ENCODE data around the gene SLC2A10.

SLC2A10 gene

GRCh38 chr20:46689082-46689753 lies 20.2 kb upstream of the SLC2A10 start, which contains the start of gene TP53RK:
Gene TP53RK (minus strand): TSS chr20:46689444. CDS start chr20:46689414, 30 bp downstream.
- Mint-ChIP-seq H3K4me3 (peak within 1 kb of the TSS; percentile 90 to 93), H3K4me1 (ENCODE audit: low read depth in 2 of 2) (peaks cover 31 to 42% of the 10 kb centered on the region in 2 donors), H3K27ac (peak within 1 kb of the TSS; percentile 87 to 95), H3K36me3 (ENCODE audit: insufficient read depth) (peaks cover 23% of the 10 kb centered on the region), H3K27me3 (no peaks in the 10 kb centered on the region), H3K9me3 (no peaks in the 10 kb centered on the region)
- DNase-seq = peak; percentile 92 to 97 (median 95)
- peak; percentile 91 for ATAC-seq (replicated peaks)

- peak overlapping the region; percentile 87 to 95 for H3K27ac Mint-ChIP-seq
- no peak for ATAC-seq (replicated peaks)
- no peak for DNase-seq
Observed at GRCh38 chr20:46689754-46690085, 19.7 kb upstream of the SLC2A10 start.

GRCh38 chr20:46690219-46691106 lies 19.0 kb upstream of the SLC2A10 start:
- no peak for DNase-seq
- Mint-ChIP-seq H3K9me3 (no peaks in the 10 kb centered on the region), H3K4me3 (no peak overlapping the region), H3K4me1 (ENCODE audit: low read depth in 2 of 2) (peaks cover 30 to 37% of the 10 kb centered on the region in 2 donors), H3K27me3 (no peaks in the 10 kb centered on the region), H3K36me3 (ENCODE audit: insufficient read depth) (peaks cover 15% of the 10 kb centered on the region), H3K27ac (peak overlapping the region; percentile 87 to 95)
- no peak for ATAC-seq (replicated peaks)

More at GRCh38 chr20:46689754-46690085, 19.7 kb upstream of the SLC2A10 start:
- no peaks in the 10 kb centered on the region for H3K9me3 Mint-ChIP-seq
- H3K36me3 Mint-ChIP-seq (ENCODE audit: insufficient read depth) = peaks cover 21% of the 10 kb centered on the region
- H3K27me3 Mint-ChIP-seq = no peaks in the 10 kb centered on the region
- peak overlapping the region; percentile 90 to 93 for H3K4me3 Mint-ChIP-seq
- H3K4me1 Mint-ChIP-seq (ENCODE audit: low read depth in 2 of 2) = peaks cover 34 to 42% of the 10 kb centered on the region in 2 donors

GRCh38 chr20:46691196-46691595 lies 18.3 kb upstream of the SLC2A10 start:
- Mint-ChIP-seq H3K9me3 (no peaks in the 10 kb centered on the region), H3K36me3 (ENCODE audit: insufficient read depth) (peaks cover 11% of the 10 kb centered on the region), H3K27ac (peak overlapping the region in 1 of 2 donors; percentile 74), H3K4me1 (ENCODE audit: low read depth in 2 of 2) (peaks cover 27 to 30% of the 10 kb centered on the region in 2 donors), H3K27me3 (peaks cover 0 to 4% of the 10 kb centered on the region in 2 donors), H3K4me3 (peak overlapping the region in 1 of 2 donors; percentile 15)
- no peak for DNase-seq
- no peak for ATAC-seq (replicated peaks)

GRCh38 chr20:46694484-46694883 lies 15.0 kb upstream of the SLC2A10 start:
- Mint-ChIP-seq H3K27ac (no peak overlapping the region), H3K9me3 (no peaks in the 10 kb centered on the region), H3K36me3 (ENCODE audit: insufficient read depth) (peaks cover 2% of the 10 kb centered on the region), H3K4me3 (no peak overlapping the region), H3K27me3 (peaks cover 17 to 37% of the 10 kb centered on the region in 2 donors), H3K4me1 (ENCODE audit: low read depth in 2 of 2) (peaks cover 4% of the 10 kb centered on the region in 2 donors)
- no peak for DNase-seq
- ATAC-seq (replicated peaks) = no peak

GRCh38 chr20:46695892-46696291 lies 13.6 kb upstream of the SLC2A10 start:
- ATAC-seq (replicated peaks) (no peak), DNase-seq (no peak)
- Mint-ChIP-seq H3K36me3 (ENCODE audit: insufficient read depth) (no peaks in the 10 kb centered on the region), H3K27ac (no peak overlapping the region), H3K27me3 (peaks cover 31 to 51% of the 10 kb centered on the region in 2 donors), H3K4me1 (ENCODE audit: low read depth in 2 of 2) (peaks cover 0 to 3% of the 10 kb centered on the region in 2 donors), H3K4me3 (no peak overlapping the region), H3K9me3 (no peaks in the 10 kb centered on the region)

- peaks cover 36 to 58% of the 10 kb centered on the region in 2 donors for H3K27me3 Mint-ChIP-seq
- H3K4me3 Mint-ChIP-seq = no peak overlapping the region
- H3K36me3 Mint-ChIP-seq (ENCODE audit: insufficient read depth) = no peaks in the 10 kb centered on the region
- no peaks in the 10 kb centered on the region for H3K9me3 Mint-ChIP-seq
- peaks cover 0 to 3% of the 10 kb centered on the region in 2 donors for H3K4me1 Mint-ChIP-seq (ENCODE audit: low read depth in 2 of 2)
- no peak for ATAC-seq (replicated peaks)
- DNase-seq = no peak
- no peak overlapping the region for H3K27ac Mint-ChIP-seq
Observed at GRCh38 chr20:46696791-46697279, 12.6 kb upstream of the SLC2A10 start.

- H3K27me3 Mint-ChIP-seq = peaks cover 42 to 69% of the 10 kb centered on the region in 2 donors
- no peak overlapping the region for H3K4me3 Mint-ChIP-seq
- H3K4me1 Mint-ChIP-seq (ENCODE audit: low read depth in 2 of 2) = peaks cover 0 to 3% of the 10 kb centered on the region in 2 donors
- DNase-seq = no peak
- H3K27ac Mint-ChIP-seq = no peak overlapping the region
- no peaks in the 10 kb centered on the region for H3K9me3 Mint-ChIP-seq
- no peak for ATAC-seq (replicated peaks)
- H3K36me3 Mint-ChIP-seq (ENCODE audit: insufficient read depth) = no peaks in the 10 kb centered on the region
Observed at GRCh38 chr20:46698788-46699187, 10.7 kb upstream of the SLC2A10 start.

GRCh38 chr20:46699651-46700359 lies 9.6 kb upstream of the SLC2A10 start:
- no peaks in the 10 kb centered on the region for H3K9me3 Mint-ChIP-seq
- H3K27me3 Mint-ChIP-seq = peaks cover 52 to 79% of the 10 kb centered on the region in 2 donors
- DNase-seq = no peak
- H3K36me3 Mint-ChIP-seq (ENCODE audit: insufficient read depth) = no peaks in the 10 kb centered on the region
- no peaks in the 10 kb centered on the region for H3K4me1 Mint-ChIP-seq (ENCODE audit: low read depth in 2 of 2)
- no peak for ATAC-seq (replicated peaks)
- no peak overlapping the region for H3K27ac Mint-ChIP-seq
- H3K4me3 Mint-ChIP-seq = no peak overlapping the region

DNA sequence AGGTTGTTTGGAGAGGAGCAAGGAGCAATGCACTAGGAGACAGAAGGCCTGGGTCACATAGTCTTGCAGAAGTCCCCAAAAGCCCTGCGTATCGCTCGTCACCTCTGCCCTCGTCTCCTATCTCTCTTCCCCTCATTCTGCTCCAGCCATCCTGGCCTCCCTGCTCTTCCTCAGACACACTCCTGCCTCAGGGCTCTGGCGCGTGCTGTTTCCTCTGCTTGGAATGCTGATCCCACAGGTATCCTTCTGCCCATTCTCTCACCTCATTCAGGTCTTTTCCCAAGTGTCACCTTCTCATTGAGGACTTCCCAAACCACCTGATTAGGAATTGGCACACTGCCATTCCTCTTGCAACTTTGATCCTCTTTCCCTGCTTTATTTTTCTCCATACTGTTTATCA lies 9.0 kb upstream of the SLC2A10 start:
- Mint-ChIP-seq H3K36me3 (ENCODE audit: insufficient read depth) (no peaks in the 10 kb centered on the region), H3K27ac (no peak overlapping the region), H3K9me3 (no peaks in the 10 kb centered on the region), H3K4me1 (ENCODE audit: low read depth in 2 of 2) (no peaks in the 10 kb centered on the region), H3K4me3 (no peak overlapping the region), H3K27me3 (peaks cover 59 to 86% of the 10 kb centered on the region in 2 donors)
- no peak for ATAC-seq (replicated peaks)
- no peak for DNase-seq

DNA sequence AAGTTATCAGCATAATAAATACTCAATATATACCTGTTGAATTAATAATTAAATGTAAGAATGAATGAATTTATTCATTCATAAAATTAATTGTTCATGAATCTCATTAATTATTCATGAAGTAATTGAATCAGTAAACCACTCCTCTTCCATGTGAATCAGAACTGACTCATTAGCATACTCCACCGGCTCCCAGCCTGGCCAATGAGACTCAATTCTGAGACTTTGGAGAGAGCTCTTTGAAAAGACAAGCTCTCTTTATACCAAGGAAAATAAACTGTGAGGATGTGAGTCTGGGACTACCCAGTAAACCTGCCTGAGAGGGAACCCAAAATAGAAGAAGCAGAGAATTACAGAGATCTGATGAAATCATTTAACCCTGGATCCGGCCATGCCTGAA lies 8.4 kb upstream of the SLC2A10 start:
- Mint-ChIP-seq H3K36me3 (ENCODE audit: insufficient read depth) (no peaks in the 10 kb centered on the region), H3K27ac (no peak overlapping the region), H3K4me1 (ENCODE audit: low read depth in 2 of 2) (no peaks in the 10 kb centered on the region), H3K4me3 (no peak overlapping the region), H3K27me3 (peaks cover 61 to 86% of the 10 kb centered on the region in 2 donors), H3K9me3 (no peaks in the 10 kb centered on the region)
- ATAC-seq (replicated peaks) (no peak), DNase-seq (no peak)

DNA sequence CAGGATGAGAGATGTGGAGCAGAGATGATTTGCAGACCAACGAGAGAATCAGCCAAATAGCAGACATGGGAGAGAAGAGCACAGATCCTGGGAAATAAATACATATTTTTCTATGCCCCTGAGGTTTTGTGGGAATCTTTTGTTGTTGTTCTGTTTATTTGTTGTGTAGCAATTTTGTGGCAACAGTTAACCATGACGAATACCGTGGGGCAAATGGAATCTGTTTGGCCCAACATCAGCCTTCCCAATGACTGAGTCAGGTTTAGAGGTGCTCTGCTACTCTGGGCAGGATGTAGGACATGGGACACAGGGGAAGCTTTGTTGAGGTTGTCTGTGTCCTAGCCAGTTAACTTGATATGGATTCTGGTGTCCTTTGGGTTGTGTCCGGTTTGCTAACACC lies 7.9 kb upstream of the SLC2A10 start:
- H3K9me3 Mint-ChIP-seq = no peaks in the 10 kb centered on the region
- DNase-seq (no peak), ATAC-seq (replicated peaks) (no peak)
- peaks cover 61 to 82% of the 10 kb centered on the region in 2 donors for H3K27me3 Mint-ChIP-seq
- no peaks in the 10 kb centered on the region for H3K36me3 Mint-ChIP-seq (ENCODE audit: insufficient read depth)
- H3K27ac Mint-ChIP-seq = no peak overlapping the region
- H3K4me1 Mint-ChIP-seq (ENCODE audit: low read depth in 2 of 2) = no peaks in the 10 kb centered on the region
- H3K4me3 Mint-ChIP-seq = no peak overlapping the region

DNA sequence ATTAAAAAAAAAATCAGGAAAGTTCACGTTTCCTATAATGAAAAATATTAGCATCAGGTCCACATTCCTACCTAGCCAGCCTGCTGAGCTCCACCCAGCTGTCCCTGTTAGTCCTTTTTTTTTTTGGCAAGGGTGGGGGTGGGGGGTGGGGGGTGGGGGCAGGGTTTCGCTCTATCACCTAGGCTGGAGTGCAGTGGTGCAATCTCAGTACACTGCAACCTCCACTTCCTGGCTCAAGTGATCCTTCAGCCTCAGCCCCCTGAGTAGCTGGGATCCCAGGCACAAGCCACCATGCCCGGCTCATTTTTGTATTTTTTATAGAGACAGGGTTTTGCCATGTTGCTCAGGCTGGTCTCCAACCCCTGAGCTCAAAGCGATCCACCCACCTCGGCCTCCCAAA lies 7.5 kb upstream of the SLC2A10 start:
- peaks cover 61 to 77% of the 10 kb centered on the region in 2 donors for H3K27me3 Mint-ChIP-seq
- H3K9me3 Mint-ChIP-seq = no peaks in the 10 kb centered on the region
- H3K4me1 Mint-ChIP-seq (ENCODE audit: low read depth in 2 of 2) = no peaks in the 10 kb centered on the region
- no peak for ATAC-seq (replicated peaks)
- no peak overlapping the region for H3K4me3 Mint-ChIP-seq
- no peak overlapping the region for H3K27ac Mint-ChIP-seq
- H3K36me3 Mint-ChIP-seq (ENCODE audit: insufficient read depth) = no peaks in the 10 kb centered on the region
- no peak for DNase-seq
